Superior temporal gyrus (tissue), 1 donor: Measurements from ENCODE around the gene DGKH.

Experiments used
- DNase-seq: peaks from one replicate; pipeline ENCODE4 v3.0.0-alpha.2; 2016; ENCODE audit errors: extremely low spot score

Gene DGKH, protein sequence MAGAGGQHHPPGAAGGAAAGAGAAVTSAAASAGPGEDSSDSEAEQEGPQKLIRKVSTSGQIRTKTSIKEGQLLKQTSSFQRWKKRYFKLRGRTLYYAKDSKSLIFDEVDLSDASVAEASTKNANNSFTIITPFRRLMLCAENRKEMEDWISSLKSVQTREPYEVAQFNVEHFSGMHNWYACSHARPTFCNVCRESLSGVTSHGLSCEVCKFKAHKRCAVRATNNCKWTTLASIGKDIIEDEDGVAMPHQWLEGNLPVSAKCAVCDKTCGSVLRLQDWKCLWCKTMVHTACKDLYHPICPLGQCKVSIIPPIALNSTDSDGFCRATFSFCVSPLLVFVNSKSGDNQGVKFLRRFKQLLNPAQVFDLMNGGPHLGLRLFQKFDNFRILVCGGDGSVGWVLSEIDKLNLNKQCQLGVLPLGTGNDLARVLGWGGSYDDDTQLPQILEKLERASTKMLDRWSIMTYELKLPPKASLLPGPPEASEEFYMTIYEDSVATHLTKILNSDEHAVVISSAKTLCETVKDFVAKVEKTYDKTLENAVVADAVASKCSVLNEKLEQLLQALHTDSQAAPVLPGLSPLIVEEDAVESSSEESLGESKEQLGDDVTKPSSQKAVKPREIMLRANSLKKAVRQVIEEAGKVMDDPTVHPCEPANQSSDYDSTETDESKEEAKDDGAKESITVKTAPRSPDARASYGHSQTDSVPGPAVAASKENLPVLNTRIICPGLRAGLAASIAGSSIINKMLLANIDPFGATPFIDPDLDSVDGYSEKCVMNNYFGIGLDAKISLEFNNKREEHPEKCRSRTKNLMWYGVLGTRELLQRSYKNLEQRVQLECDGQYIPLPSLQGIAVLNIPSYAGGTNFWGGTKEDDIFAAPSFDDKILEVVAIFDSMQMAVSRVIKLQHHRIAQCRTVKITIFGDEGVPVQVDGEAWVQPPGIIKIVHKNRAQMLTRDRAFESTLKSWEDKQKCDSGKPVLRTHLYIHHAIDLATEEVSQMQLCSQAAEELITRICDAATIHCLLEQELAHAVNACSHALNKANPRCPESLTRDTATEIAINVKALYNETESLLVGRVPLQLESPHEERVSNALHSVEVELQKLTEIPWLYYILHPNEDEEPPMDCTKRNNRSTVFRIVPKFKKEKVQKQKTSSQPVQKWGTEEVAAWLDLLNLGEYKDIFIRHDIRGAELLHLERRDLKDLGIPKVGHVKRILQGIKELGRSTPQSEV

DNA sequence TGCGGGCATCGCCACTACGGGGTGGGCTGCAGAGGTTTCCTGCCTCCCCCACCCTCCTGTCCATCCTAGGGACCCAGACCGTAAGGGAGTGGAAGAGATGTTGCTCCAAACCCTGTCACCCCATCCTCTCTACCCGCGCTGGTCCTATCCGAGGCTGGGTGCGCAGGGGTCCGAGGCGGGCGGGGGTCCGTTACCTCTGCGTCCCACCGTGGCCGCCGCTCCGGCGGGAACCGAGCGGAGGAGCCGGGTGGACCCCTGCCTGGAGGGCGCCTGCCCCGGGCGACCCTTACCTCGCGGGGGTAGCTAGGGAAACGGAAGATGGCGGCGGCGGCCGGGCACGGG lies at the start of gene DGKH:
Gene DGKH, plus strand, starts transcription at position 307 of the 342 bp plus-strand sequence. CDS start 126 bp downstream, outside the sequence.
- no peak for DNase-seq

GRCh38 chr13:42000846-42001245 lies 47.6 kb upstream of the DGKH start:
- DNase-seq = no peak

- DNase-seq = no peak
These were observed 46.9 kb upstream of the DGKH start for GRCh38 chr13:42001580-42001979.

DNA sequence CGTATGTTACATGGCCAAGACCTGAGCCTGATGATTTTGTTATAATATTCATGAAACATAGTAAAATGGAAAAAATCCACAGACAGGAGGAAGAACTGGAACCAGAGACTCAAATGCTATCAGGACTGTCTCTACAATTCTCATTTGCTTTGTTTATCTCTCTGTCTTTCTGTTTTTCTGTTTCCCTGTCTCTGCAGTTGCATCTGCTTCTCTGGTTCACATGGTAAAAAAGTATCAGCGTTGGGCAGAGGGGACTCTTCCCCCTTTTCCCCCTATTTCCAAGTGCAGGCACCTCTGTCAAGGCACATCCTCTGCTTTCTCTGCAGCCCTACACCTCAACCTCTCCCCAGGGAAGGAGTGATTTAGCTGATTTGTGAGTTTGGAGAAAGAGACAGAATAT lies 46.4 kb upstream of the DGKH start:
- no peak for DNase-seq

DNA sequence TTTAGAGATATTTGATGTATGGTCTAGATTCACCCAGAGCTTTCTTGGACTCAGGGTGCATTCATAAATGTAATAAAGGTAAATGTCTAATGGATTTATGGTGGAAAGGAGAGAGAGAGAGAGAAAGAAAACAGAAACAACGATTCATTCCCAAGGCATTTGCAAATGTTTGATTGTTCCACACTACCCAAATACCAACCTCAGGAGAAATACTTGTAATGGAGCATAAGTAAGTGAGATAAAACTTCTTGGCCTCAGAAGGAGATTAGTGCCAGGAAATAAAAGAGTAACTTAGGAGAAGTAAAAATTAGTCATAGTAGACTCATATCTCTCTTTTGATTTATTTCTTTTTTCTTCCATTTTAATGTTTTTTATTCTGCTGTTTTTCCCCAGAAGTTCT lies 40.6 kb upstream of the DGKH start:
- no peak for DNase-seq

DNA sequence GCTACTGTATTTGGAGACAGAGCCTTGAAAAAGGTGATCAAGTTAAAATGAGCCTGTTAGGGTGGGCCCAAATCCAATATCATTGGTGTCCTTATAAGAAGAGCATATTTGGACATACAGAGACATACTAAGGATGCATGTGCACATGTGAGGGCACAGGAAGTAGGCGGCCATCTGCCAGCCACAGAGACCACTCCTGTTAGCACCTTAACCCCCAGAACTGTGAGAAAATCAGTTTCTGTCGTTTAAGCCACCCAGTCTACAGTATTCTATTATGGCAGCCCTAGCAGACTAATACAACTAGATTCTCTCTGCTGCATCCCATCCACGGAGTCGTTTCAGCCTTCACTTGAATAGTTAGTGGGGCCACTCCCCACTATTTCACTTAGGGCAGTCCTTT lies 39.4 kb upstream of the DGKH start:
- DNase-seq = no peak

GRCh38 chr13:42011601-42012350 lies 36.7 kb upstream of the DGKH start:
- no peak for DNase-seq

DNA sequence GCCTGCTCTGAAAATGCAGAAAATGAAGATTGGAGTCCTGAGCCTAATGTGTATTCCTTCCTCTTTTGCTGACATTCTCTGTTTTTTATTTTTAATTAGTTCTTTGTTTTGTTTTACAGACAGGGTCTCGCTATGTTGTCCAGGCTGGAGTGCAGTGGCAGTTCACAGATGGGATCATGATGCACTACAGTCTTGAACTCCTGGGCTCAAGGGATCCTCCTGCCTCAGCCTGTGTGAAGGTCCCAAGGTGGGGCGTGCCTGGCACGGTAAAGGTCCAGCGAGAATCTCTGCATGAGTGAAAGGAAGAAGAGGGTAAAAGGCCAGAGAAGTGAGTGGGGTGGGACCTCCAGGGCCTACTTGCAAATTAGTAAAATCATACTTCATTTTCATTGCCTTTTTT lies 34.3 kb upstream of the DGKH start:
- DNase-seq = no peak

DNA sequence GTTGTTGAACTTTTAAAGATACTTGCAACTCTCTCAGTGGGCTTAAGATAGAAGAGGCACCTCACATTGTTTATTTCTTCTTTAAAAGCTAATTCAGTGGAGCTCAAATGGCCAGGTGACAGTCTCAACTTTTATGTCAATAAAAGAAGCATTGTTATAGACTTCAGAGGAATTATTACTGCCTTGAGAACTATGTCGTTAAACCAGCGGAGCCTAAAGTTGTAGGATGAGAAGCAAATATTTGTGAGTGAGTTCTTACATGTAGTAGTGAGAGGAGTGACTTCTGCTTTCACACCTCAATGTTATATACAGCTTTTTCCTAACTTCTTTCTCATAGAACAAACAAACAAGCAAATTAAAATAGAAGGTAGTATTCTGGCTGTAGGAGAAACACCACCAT lies 31.2 kb upstream of the DGKH start:
- no peak for DNase-seq

GRCh38 chr13:42021851-42022250 lies 26.6 kb upstream of the DGKH start:
- DNase-seq = no peak

DNA sequence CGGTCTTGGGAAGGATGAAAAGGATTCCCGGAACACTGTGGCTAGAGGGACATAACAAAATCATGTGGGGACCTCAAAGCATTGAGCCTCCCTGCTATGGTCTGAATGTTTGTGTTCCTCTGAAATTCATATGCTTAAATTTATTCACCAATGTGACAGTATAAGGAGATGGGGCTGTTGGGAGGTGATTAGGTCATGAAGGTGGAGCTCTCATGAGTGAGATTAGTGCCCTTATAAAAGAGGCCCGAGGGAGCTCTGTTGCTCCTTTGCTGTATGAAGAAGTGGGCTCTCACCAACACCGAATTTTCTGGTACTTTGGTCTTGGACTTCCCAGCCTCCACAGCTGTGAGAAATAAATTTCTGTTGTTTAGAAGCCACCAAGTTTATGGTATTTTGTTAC lies 26.1 kb upstream of the DGKH start:
- DNase-seq = no peak

- DNase-seq = no peak
These were observed 25.5 kb upstream of the DGKH start for GRCh38 chr13:42022796-42023493.

DNA sequence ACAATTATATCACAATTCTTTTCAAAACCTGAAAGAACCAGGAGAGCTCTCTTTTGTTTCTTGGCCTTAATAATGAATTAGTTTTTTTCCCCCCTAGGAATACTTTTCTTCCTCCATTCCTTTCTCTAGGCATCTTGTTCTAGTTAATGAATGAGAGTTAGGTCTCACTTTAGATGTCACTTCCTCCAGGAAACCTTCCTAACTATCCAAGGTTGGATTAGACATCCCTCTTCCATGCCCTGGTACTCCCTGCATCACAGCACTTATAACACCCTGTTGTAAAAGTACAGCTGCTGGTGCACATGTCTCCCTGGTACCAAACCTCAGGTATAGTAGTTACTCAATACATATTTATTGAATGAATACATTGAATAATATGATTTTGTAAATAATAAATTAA lies 21.2 kb upstream of the DGKH start:
- DNase-seq = no peak

GRCh38 chr13:42028113-42028799 lies 20.2 kb upstream of the DGKH start:
- DNase-seq = no peak

DNA sequence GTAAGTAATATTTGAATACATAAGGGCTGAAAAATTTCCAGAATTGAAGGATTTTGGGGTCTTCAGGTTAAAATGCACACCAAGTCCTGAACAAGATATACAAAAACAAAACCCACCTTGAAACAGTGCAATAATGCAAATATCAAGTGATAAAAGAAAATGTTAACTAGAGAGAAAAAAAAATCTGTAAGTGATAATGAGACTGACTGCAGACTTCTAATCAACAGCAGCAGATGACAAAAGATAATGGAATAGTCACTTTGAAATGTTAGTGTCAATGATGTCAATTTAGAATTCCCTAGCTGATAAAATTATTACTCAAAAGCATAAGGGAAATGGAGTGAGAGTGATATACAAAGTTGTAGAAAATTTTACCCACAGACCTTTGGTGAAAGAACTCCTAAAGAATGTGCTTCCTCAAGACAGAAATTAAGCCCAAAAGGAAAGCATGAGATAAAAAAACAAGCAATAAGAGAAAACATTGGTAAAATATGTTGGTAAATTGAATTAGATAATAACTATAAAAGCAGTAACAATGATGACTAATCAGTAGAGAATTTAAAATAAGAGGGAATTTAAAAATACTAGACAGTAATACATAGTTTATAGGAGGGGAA lies 12.4 kb upstream of the DGKH start:
- no peak for DNase-seq

GRCh38 chr13:42036711-42037110 lies 11.7 kb upstream of the DGKH start:
- DNase-seq = no peak

DNA sequence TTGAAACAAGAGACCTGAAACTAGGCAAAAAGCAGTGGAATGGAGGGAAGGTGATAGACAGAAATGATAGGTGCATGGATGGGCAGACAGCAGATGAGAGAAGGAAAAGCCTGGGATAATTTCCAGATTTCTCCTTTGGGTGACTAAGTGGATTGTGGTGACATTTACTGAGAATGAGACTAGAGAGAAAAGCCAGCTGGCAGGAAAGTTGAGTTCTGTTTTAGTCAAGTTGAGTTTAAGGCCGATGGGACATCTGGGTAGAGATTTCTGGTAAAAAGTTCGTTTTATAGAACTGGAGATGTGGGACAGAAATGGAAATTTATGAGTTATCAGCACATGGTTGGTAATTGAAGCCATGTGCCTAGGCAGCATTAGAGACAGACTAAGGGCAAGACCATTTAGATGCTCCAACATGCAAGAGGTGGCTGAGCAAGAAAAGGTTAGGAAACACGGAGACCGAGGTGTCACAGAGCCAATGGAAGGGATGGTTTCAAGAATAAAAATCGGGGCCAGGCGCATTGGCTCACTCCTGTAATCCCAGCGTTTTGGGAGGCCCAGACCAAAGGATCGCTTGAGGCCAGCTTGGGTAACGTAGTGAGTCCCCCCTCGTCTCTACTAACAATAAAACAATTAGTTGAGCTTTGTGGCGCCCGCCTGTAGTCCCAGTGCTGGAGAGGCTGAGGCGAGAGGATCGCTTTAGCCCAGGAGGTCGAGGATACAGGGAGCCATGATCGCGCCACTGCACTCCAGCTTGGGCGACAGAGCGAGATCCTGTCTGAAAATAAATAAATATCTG lies 9.6 kb upstream of the DGKH start:
- DNase-seq = no peak

- DNase-seq = no peak
These were observed 8.9 kb upstream of the DGKH start for GRCh38 chr13:42039457-42039945.
